Measurements from ENCODE around the gene EPHX1.

GRCh38 chr1:225830841-225831240 lies 20.9 kb downstream of the EPHX1 start:
- TF ChIP-seq CTCF (IDR thresholded peaks at IDR 0.05) (no peak), EP300 (IDR thresholded peaks at IDR 0.05) (no peak), POLR2AphosphoS5 (IDR thresholded peaks at IDR 0.05) (no peak), POLR2A (IDR thresholded peaks at IDR 0.05) (no peak)

Measured in upper lobe of left lung (tissue), 4 donors.